WTC11 (cell line): Measurements from ENCODE around the gene VAMP2. TPM values are rescaled to one million over a fixed set of nuclear protein-coding genes. Genes with fewer than 3 reads are reported as not detected.

Experiments
- ATAC-seq: fragments of 200-7000 bp; cut with Tn5 transposase; 2 replicates; pipeline ENCODE4 v1.10.0; 2021; ENCODE audit warnings: mild to moderate bottlenecking, moderate library complexity
- CTCF ChIA-PET: fragments of 300-600 bp; sonication (Branson Sonifier 250); formaldehyde crosslinking; loops from one replicate; lab custom pipeline; 2021; ENCODE audit warnings: antibody characterized with exemption; lab: Charles Lee
- POLR2A ChIA-PET: fragments of 350-600 bp; sonication (Branson Sonifier 250); formaldehyde crosslinking; loops from one replicate; lab custom pipeline; 2021; ENCODE audit warnings: antibody characterized with exemption; lab: Charles Lee
- DNase-seq: peaks from one replicate; pipeline ENCODE4 v3.0.0; 2021; ENCODE audit warnings: low spot score
- H3K27ac Mint-ChIP-seq: 2 replicates; pipeline ENCODE4 v1.8.0; 2021; ENCODE audit warnings: mixed read lengths
- H3K27me3 Mint-ChIP-seq: 2 replicates; pipeline ENCODE4 v1.8.0; 2021; ENCODE audit warnings: low read depth, mild to moderate bottlenecking, moderate library complexity, mixed read lengths
- H3K36me3 Mint-ChIP-seq: 2 replicates; pipeline ENCODE4 v1.8.0; 2021; ENCODE audit warnings: mixed read lengths
- H3K4me1 Mint-ChIP-seq: 2 replicates; pipeline ENCODE4 v1.8.0; 2022; ENCODE audit warnings: mixed read lengths
- H3K4me3 Mint-ChIP-seq: 2 replicates; pipeline ENCODE4 v1.8.0; 2021; ENCODE audit warnings: mild to moderate bottlenecking, moderate library complexity, mixed read lengths
- H3K9me3 Mint-ChIP-seq: 2 replicates; pipeline ENCODE4 v1.8.0; 2021; ENCODE audit warnings: mixed read lengths
- AR ChIP-seq: fragments of 250-450 bp; sonication (Bioruptor Pico); IDR thresholded peaks from 2 replicates; pipeline ENCODE4 v1.9.0; 2021; ENCODE audit warnings: mild to moderate bottlenecking
- CDX4 ChIP-seq: fragments of 250-450 bp; sonication (Bioruptor Pico); IDR thresholded peaks from 2 replicates; pipeline ENCODE4 v1.9.0; 2021; ENCODE audit warnings: moderate library complexity, mild to moderate bottlenecking, inconsistent platforms, borderline replicate concordance
- CREB1 ChIP-seq: sonication (generic); formaldehyde crosslinking; IDR thresholded peaks from 2 replicates; pipeline ENCODE4 v1.8.0; 2023; ENCODE audit warnings: mild to moderate bottlenecking, missing genetic modification reagents
- E2F1 ChIP-seq: sonication (generic); formaldehyde crosslinking; IDR thresholded peaks from 2 replicates; pipeline ENCODE4 v1.8.0; 2022; ENCODE audit warnings: mild to moderate bottlenecking, missing genetic modification reagents
- ELF4 ChIP-seq: sonication (generic); formaldehyde crosslinking; IDR thresholded peaks from 2 replicates; pipeline ENCODE4 v1.8.1; 2022; ENCODE audit warnings: low read depth, mild to moderate bottlenecking, moderate library complexity, missing genetic modification reagents
- ERG ChIP-seq: fragments of 250-450 bp; sonication (Bioruptor Pico); IDR thresholded peaks from 2 replicates; pipeline ENCODE4 v1.8.0; 2021; ENCODE audit warnings: mild to moderate bottlenecking
- ESRRA ChIP-seq: sonication (generic); formaldehyde crosslinking; IDR thresholded peaks from 2 replicates; pipeline ENCODE4 v1.8.1; 2022; ENCODE audit warnings: mild to moderate bottlenecking, missing genetic modification reagents, borderline replicate concordance
- ETV6 ChIP-seq: sonication (generic); formaldehyde crosslinking; IDR thresholded peaks from 2 replicates; pipeline ENCODE4 v1.8.1; 2022; ENCODE audit warnings: mild to moderate bottlenecking, missing genetic modification reagents
- GRHL2 ChIP-seq: fragments of 250-450 bp; sonication (Bioruptor Pico); IDR thresholded peaks from 2 replicates; pipeline ENCODE4 v1.8.0; 2022; ENCODE audit warnings: mild to moderate bottlenecking, moderate library complexity; ENCODE audit not compliant: insufficient replicate concordance, severe bottlenecking
- HMGXB4 ChIP-seq: sonication (generic); formaldehyde crosslinking; IDR thresholded peaks from 2 replicates; pipeline ENCODE4 v1.8.1; 2023; ENCODE audit warnings: mild to moderate bottlenecking, moderate library complexity, missing genetic modification reagents
- MLX ChIP-seq: sonication (generic); formaldehyde crosslinking; IDR thresholded peaks from 2 replicates; pipeline ENCODE4 v1.8.1; 2023; ENCODE audit warnings: mild to moderate bottlenecking, missing genetic modification reagents, moderate library complexity
- NR3C1 ChIP-seq: sonication (generic); formaldehyde crosslinking; conservative IDR thresholded peaks from 2 replicates; pipeline ENCODE4 v1.8.1; 2023; ENCODE audit warnings: low read depth, mild to moderate bottlenecking, missing genetic modification reagents
- PREB ChIP-seq: sonication (generic); formaldehyde crosslinking; IDR thresholded peaks from 2 replicates; pipeline ENCODE4 v1.8.1; 2022; ENCODE audit warnings: mild to moderate bottlenecking, missing genetic modification reagents, moderate library complexity, borderline replicate concordance
- SMAD4 ChIP-seq: sonication (generic); formaldehyde crosslinking; IDR thresholded peaks from 2 replicates; pipeline ENCODE4 v1.8.0; 2022; ENCODE audit warnings: mild to moderate bottlenecking, missing genetic modification reagents
- SP1 ChIP-seq: sonication (generic); formaldehyde crosslinking; conservative IDR thresholded peaks from 2 replicates; pipeline ENCODE4 v1.8.1; 2022; ENCODE audit warnings: missing genetic modification reagents
- USF2 ChIP-seq: sonication (generic); formaldehyde crosslinking; IDR thresholded peaks from 2 replicates; pipeline ENCODE4 v1.8.1; 2023; ENCODE audit warnings: mild to moderate bottlenecking, missing genetic modification reagents, moderate library complexity
- ZBTB21 ChIP-seq: sonication (generic); formaldehyde crosslinking; IDR thresholded peaks from 2 replicates; pipeline ENCODE4 v1.8.1; 2023; ENCODE audit warnings: mild to moderate bottlenecking, missing genetic modification reagents, borderline replicate concordance
- ZNF263 ChIP-seq: sonication (generic); formaldehyde crosslinking; IDR thresholded peaks from 2 replicates; pipeline ENCODE4 v1.8.1; 2022; ENCODE audit warnings: low read depth, mild to moderate bottlenecking, moderate library complexity, missing genetic modification reagents
- ZNF317 ChIP-seq: sonication (generic); formaldehyde crosslinking; IDR thresholded peaks from 2 replicates; pipeline ENCODE4 v1.8.1; 2023; ENCODE audit warnings: low read depth, mild to moderate bottlenecking, moderate library complexity, missing genetic modification reagents, borderline replicate concordance
- ZNF671 ChIP-seq: fragments of 250-450 bp; sonication (Bioruptor Pico); IDR thresholded peaks from 2 replicates; pipeline ENCODE4 v1.8.0; 2021; ENCODE audit warnings: mild to moderate bottlenecking
- total RNA-seq: library from RNA; stranded (reverse); gene quantifications from 3 replicates; pipeline ENCODE4 v1.2.3, GENCODE V29; 2021

Gene VAMP2
- total RNA-seq, 1 experiment from 2014 or later, result 27.4 TPM

- CTCF ChIA-PET, result interaction anchor here (0.6 to 1.4 kb wide), 3 partner anchors 24 to 82 kb away, joined by 3 to 4 read pairs (median 3); no protein-coding TSS in a partner anchor
- POLR2A ChIA-PET, result no interaction called here
- H3K4me1 Mint-ChIP-seq, result peaks cover 44% of the 10 kb centered on the region
- DNase-seq, result no peak
- H3K27ac Mint-ChIP-seq, result peak overlapping the region; percentile 89
- H3K27me3 Mint-ChIP-seq, result no peaks in the 10 kb centered on the region
- peak overlapping the region; percentile 73 for H3K4me3 Mint-ChIP-seq
- H3K36me3 Mint-ChIP-seq, result peaks cover 8% of the 10 kb centered on the region
- ATAC-seq, result no peak
- TF ChIP-seq AR (CRISPR knock-in tag), result no peak
- TF ChIP-seq ETV6 (CRISPR knock-in tag), result no peak
- no peak for TF ChIP-seq E2F1
- TF ChIP-seq ZNF671 (CRISPR knock-in tag), result no peak
- no peak for TF ChIP-seq NR3C1
- TF ChIP-seq USF2 (CRISPR knock-in tag), result no peak
- no peak for TF ChIP-seq ELF4 (CRISPR knock-in tag)
- TF ChIP-seq PREB (CRISPR knock-in tag), result no peak
- TF ChIP-seq GRHL2 (CRISPR knock-in tag), result no peak
- no peak for TF ChIP-seq CDX4
- TF ChIP-seq ERG (CRISPR knock-in tag), result no peak
- no peak for TF ChIP-seq MLX (CRISPR knock-in tag)
- TF ChIP-seq HMGXB4 (CRISPR knock-in tag), result no peak
- no peak for TF ChIP-seq CREB1 (CRISPR knock-in tag)
- no peak for TF ChIP-seq ZBTB21 (CRISPR knock-in tag)
- no peak for TF ChIP-seq SP1
- TF ChIP-seq ESRRA (CRISPR knock-in tag), result no peak
- no peak for TF ChIP-seq SMAD4 (CRISPR knock-in tag)
- TF ChIP-seq ZNF263, result no peak
- TF ChIP-seq ZNF317, result no peak
- H3K9me3 Mint-ChIP-seq, result no peaks in the 10 kb centered on the region
These were observed 1.2 kb downstream of the VAMP2 start for GRCh38 chr17:8161289-8162232.
